Mesendoderm (in vitro differentiated cells): Measurements from ENCODE around the gene PMIS2. TPM values are rescaled to one million over a fixed set of nuclear protein-coding genes. Genes with fewer than 3 reads are reported as not detected.

Source experiments
- DNase-seq: peaks from one replicate; pipeline ENCODE4 v3.0.0; 2013
- H2AK5ac ChIP-seq: 2 replicates; pipeline ENCODE4 v1.6.1; 2013; ENCODE audit warnings: low read length, inconsistent platforms
- H2BK120ac ChIP-seq: 2 replicates; pipeline ENCODE4 v1.6.1; 2013; ENCODE audit warnings: low read depth, mild to moderate bottlenecking, low read length, moderate library complexity, mixed read lengths
- H2BK15ac ChIP-seq: replicated peaks from 2 replicates; pipeline ENCODE4 v1.6.1; 2013; ENCODE audit warnings: low read depth, mild to moderate bottlenecking, moderate library complexity
- H2BK5ac ChIP-seq: 2 replicates; pipeline ENCODE4 v1.6.1; 2013; ENCODE audit warnings: low read length, inconsistent platforms
- H3K18ac ChIP-seq: 2 replicates; pipeline ENCODE4 v1.6.1; 2013; ENCODE audit warnings: mild to moderate bottlenecking, low read length, mixed read lengths
- H3K23ac ChIP-seq: one replicate; pipeline ENCODE4 v1.6.1; 2013; ENCODE audit warnings: low read length
- H3K27ac ChIP-seq: 2 replicates; pipeline ENCODE4 v1.5.1; 2013; ENCODE audit warnings: low read depth, mild to moderate bottlenecking, inconsistent platforms, low read length, moderate library complexity
- H3K27me3 ChIP-seq: 2 replicates; pipeline ENCODE4 v1.6.1; 2013; ENCODE audit warnings: low read length, control low read depth, mild to moderate bottlenecking, inconsistent platforms; ENCODE audit not compliant: insufficient read depth, poor library complexity
- H3K36me3 ChIP-seq: 2 replicates; pipeline ENCODE4 v1.6.1; 2013; ENCODE audit warnings: low read length, inconsistent platforms; ENCODE audit not compliant: control insufficient read depth, insufficient read depth
- H3K4ac ChIP-seq: one replicate; pipeline ENCODE4 v1.6.1; 2013; ENCODE audit warnings: low read depth, mild to moderate bottlenecking, low read length, moderate library complexity
- H3K4me1 ChIP-seq: 2 replicates; pipeline ENCODE4 v1.6.1; 2013; ENCODE audit warnings: low read depth, low read length, inconsistent platforms; ENCODE audit not compliant: control insufficient read depth
- H3K4me2 ChIP-seq: 2 replicates; pipeline ENCODE4 v1.6.1; 2013; ENCODE audit warnings: low read length
- H3K4me3 ChIP-seq: 2 replicates; pipeline ENCODE4 v1.5.1; 2013; ENCODE audit warnings: mild to moderate bottlenecking, low read length
- H3K56ac ChIP-seq: one replicate; pipeline ENCODE4 v1.6.1; 2013; ENCODE audit warnings: low read length
- H3K79me1 ChIP-seq: 2 replicates; pipeline ENCODE4 v1.6.1; 2013; ENCODE audit warnings: low read length, inconsistent platforms
- H3K79me2 ChIP-seq: 2 replicates; pipeline ENCODE4 v1.6.1; 2013; ENCODE audit warnings: mild to moderate bottlenecking, low read length; ENCODE audit not compliant: control insufficient read depth, insufficient read depth
- H3K9ac ChIP-seq: 2 replicates; pipeline ENCODE4 v1.6.1; 2013; ENCODE audit warnings: low read length, inconsistent platforms
- H4K5ac ChIP-seq: one replicate; pipeline ENCODE4 v1.6.1; 2013; ENCODE audit warnings: low read length
- H4K8ac ChIP-seq: one replicate; pipeline ENCODE4 v1.6.1; 2013; ENCODE audit warnings: low read depth, mild to moderate bottlenecking, control low read depth, low read length, moderate library complexity
- WGBS: extraction: QIAGEN DNeasy Blood & Tissue Kit; methylation state at CpG from one replicate; pipeline ENCODE4 v1.1.7; 2013; ENCODE audit warnings: low lambda C conversion rate, missing lambda C conversion rate; ENCODE audit not compliant: insufficient coverage; ENCODE audit errors: extremely low coverage; 5-methylcytosine and 5-hydroxymethylcytosine counted together
- polyA plus RNA-seq, 2 experiments: library from polyadenylated mRNA; stranded (reverse); fragments of 200-250 nt; gene quantifications; one replicate each; pipeline ENCODE4 v1.2.3, GENCODE V29; 2013

PMIS2 gene
- polyA plus RNA-seq (2013, experiment 1 of 2), result not detected
- polyA plus RNA-seq (2013, experiment 2 of 2), result not detected

- no peaks in the 10 kb centered on the region for H3K79me1 ChIP-seq
- H3K56ac ChIP-seq, result no peak within 1 kb of the TSS
- H3K18ac ChIP-seq, result no peak within 1 kb of the TSS
- H3K9ac ChIP-seq, result no peak within 1 kb of the TSS
- no peak within 1 kb of the TSS for H2BK5ac ChIP-seq
- H3K23ac ChIP-seq, result no peak within 1 kb of the TSS
- H3K4ac ChIP-seq, result no peak within 1 kb of the TSS
- H3K4me3 ChIP-seq, result no peak within 1 kb of the TSS
- H2AK5ac ChIP-seq, result no peak within 1 kb of the TSS
- WGBS, result no CpG with 5 or more reads among the region's 16 CpGs
- H3K79me2 ChIP-seq, result no peaks in the 10 kb centered on the region
- no peak within 1 kb of the TSS for H3K4me2 ChIP-seq
- DNase-seq, result no peak
- H4K8ac ChIP-seq, result no peak within 1 kb of the TSS
- no peak within 1 kb of the TSS for H3K27ac ChIP-seq
- H2BK15ac ChIP-seq, result no peak within 1 kb of the TSS
- H3K36me3 ChIP-seq, result no peaks in the 10 kb centered on the region
- H4K5ac ChIP-seq, result no peak within 1 kb of the TSS
- no peak within 1 kb of the TSS for H2BK120ac ChIP-seq
- H3K27me3 ChIP-seq, result no peaks in the 10 kb centered on the region
- H3K4me1 ChIP-seq, result no peaks in the 10 kb centered on the region
Measured at GRCh38 chr19:35585848-35586247, at the start of gene PMIS2. PMIS2 (plus strand) TSS chr19:35586173; CDS start chr19:35586260, 87 bp downstream.

DNA sequence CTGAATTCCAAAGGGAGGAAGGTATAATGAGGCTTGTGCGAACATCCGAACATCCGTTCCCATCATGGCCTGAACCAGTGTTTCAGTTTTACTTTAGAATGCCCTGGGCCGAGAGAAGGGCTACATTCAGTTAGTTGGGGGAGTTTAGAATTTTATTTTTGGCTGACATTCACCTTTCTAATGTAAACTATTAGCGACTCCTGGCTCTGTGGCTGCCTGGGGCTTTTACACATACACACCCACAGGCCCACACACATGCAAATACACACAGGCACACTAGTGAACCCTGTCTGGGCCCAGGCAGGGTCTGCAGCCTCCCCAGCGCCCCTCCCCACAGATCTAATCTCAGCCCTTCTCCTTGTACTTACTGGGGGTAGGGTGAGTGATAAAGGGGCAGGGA, 46.7 kb upstream of the PMIS2 start:
- no peaks in the 10 kb centered on the region for H3K36me3 ChIP-seq
- no peak overlapping the region for H3K4ac ChIP-seq
- no peak overlapping the region for H3K27ac ChIP-seq
- no peaks in the 10 kb centered on the region for H3K27me3 ChIP-seq
- peaks cover 2% of the 10 kb centered on the region for H3K4me1 ChIP-seq
- DNase-seq, result no peak
- H2BK120ac ChIP-seq, result no peak overlapping the region
- no CpG with 5 or more reads among the region's 6 CpGs for WGBS
- no peak overlapping the region for H3K4me3 ChIP-seq
- no peak overlapping the region for H4K5ac ChIP-seq
- H2BK15ac ChIP-seq, result no peak overlapping the region
- H2AK5ac ChIP-seq, result no peak overlapping the region
- H2BK5ac ChIP-seq, result no peak overlapping the region
- H3K79me1 ChIP-seq, result peaks cover 9% of the 10 kb centered on the region
- no peak overlapping the region for H3K23ac ChIP-seq
- no peak overlapping the region for H3K9ac ChIP-seq
- peaks cover 4% of the 10 kb centered on the region for H3K79me2 ChIP-seq
- no peak overlapping the region for H3K4me2 ChIP-seq
- no peak overlapping the region for H4K8ac ChIP-seq
- no peak overlapping the region for H3K18ac ChIP-seq
- H3K56ac ChIP-seq, result no peak overlapping the region

DNA sequence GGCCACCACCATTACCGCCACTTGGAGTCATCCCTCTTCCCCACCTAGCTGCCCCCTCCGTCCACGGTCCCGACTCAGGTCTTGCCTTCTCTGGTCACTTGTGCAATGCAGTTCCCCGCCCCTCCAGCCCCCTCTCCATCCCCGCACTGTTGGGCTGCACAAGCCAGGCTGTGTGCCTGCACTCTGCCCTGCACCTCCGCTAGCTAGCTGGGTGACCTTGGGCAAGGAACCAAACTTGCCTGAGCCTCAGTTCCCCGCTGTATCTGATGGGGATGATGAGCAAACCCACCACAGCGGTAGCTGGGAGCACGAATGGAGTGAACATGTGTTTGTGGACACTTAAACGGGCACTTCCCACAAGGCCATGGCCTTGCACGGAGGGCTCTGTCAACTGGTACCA, 46.1 kb upstream of the PMIS2 start:
- H3K79me1 ChIP-seq, result peaks cover 15% of the 10 kb centered on the region
- no peak overlapping the region for H4K5ac ChIP-seq
- no peak overlapping the region for H2BK15ac ChIP-seq
- no peak overlapping the region for H3K4ac ChIP-seq
- no peak overlapping the region for H3K4me3 ChIP-seq
- no peak overlapping the region for H2AK5ac ChIP-seq
- no peak overlapping the region for H4K8ac ChIP-seq
- H3K27ac ChIP-seq, result no peak overlapping the region
- no peak for DNase-seq
- no peak overlapping the region for H2BK120ac ChIP-seq
- no peak overlapping the region for H3K9ac ChIP-seq
- H3K79me2 ChIP-seq, result peaks cover 9% of the 10 kb centered on the region
- no peak overlapping the region for H3K23ac ChIP-seq
- no peak overlapping the region for H3K56ac ChIP-seq
- no CpG with 5 or more reads among the region's 12 CpGs for WGBS
- H3K36me3 ChIP-seq, result no peaks in the 10 kb centered on the region
- H3K18ac ChIP-seq, result no peak overlapping the region
- H2BK5ac ChIP-seq, result no peak overlapping the region
- no peak overlapping the region for H3K4me2 ChIP-seq
- no peaks in the 10 kb centered on the region for H3K27me3 ChIP-seq
- peaks cover 4% of the 10 kb centered on the region for H3K4me1 ChIP-seq

- Histone ChIP-seq H3K36me3 (no peaks in the 10 kb centered on the region), H3K18ac (no peak overlapping the region), H4K5ac (no peak overlapping the region), H3K79me2 (peaks cover 11% of the 10 kb centered on the region), H3K4ac (no peak overlapping the region), H3K27ac (no peak overlapping the region), H3K4me3 (no peak overlapping the region), H2AK5ac (no peak overlapping the region), H3K56ac (no peak overlapping the region), H3K4me2 (no peak overlapping the region), H3K79me1 (peaks cover 16% of the 10 kb centered on the region), H3K23ac (no peak overlapping the region), H2BK120ac (no peak overlapping the region), H4K8ac (no peak overlapping the region), H2BK5ac (no peak overlapping the region), H2BK15ac (no peak overlapping the region), H3K4me1 (peaks cover 4% of the 10 kb centered on the region), H3K9ac (no peak overlapping the region), H3K27me3 (no peaks in the 10 kb centered on the region)
- no CpG with 5 or more reads among the region's 7 CpGs for WGBS
- no peak for DNase-seq
Measured at GRCh38 chr19:35540356-35540927, 45.5 kb upstream of the PMIS2 start.

- no peak for DNase-seq
- no peak overlapping the region for H3K56ac ChIP-seq
- no peak overlapping the region for H2BK5ac ChIP-seq
- no peak overlapping the region for H4K8ac ChIP-seq
- H3K27ac ChIP-seq, result no peak overlapping the region
- peaks cover 21% of the 10 kb centered on the region for H3K79me2 ChIP-seq
- H2BK120ac ChIP-seq, result no peak overlapping the region
- WGBS, result no CpG with 5 or more reads among the region's 11 CpGs
- peaks cover 6% of the 10 kb centered on the region for H3K4me1 ChIP-seq
- no peaks in the 10 kb centered on the region for H3K27me3 ChIP-seq
- no peak overlapping the region for H3K4me2 ChIP-seq
- H3K4me3 ChIP-seq, result no peak overlapping the region
- peaks cover 27% of the 10 kb centered on the region for H3K79me1 ChIP-seq
- no peak overlapping the region for H3K23ac ChIP-seq
- no peaks in the 10 kb centered on the region for H3K36me3 ChIP-seq
- no peak overlapping the region for H3K9ac ChIP-seq
- no peak overlapping the region for H3K18ac ChIP-seq
- no peak overlapping the region for H2AK5ac ChIP-seq
- no peak overlapping the region for H3K4ac ChIP-seq
- no peak overlapping the region for H4K5ac ChIP-seq
- H2BK15ac ChIP-seq, result no peak overlapping the region
Measured at GRCh38 chr19:35542209-35542608, 43.8 kb upstream of the PMIS2 start.
